Trophoblast cell (in vitro differentiated cells and primary cell): ENCODE data around the gene SPATS2.

Source experiments
- DNase-seq, 2 donors: peaks; one replicate each; pipeline ENCODE4 v3.0.0-alpha.2; 2016
- H2AFZ ChIP-seq: 2 replicates; pipeline ENCODE4 v1.6.1; 2013; ENCODE audit warnings: low read length, moderate library complexity, mild to moderate bottlenecking; ENCODE audit not compliant: insufficient read depth, poor library complexity
- H2AK5ac ChIP-seq: 2 replicates; pipeline ENCODE4 v1.6.1; 2013; ENCODE audit warnings: mild to moderate bottlenecking, low read length
- H2BK120ac ChIP-seq: 2 replicates; pipeline ENCODE4 v1.6.1; 2013; ENCODE audit warnings: low read length, mild to moderate bottlenecking, moderate library complexity; ENCODE audit not compliant: insufficient read depth, poor library complexity
- H2BK12ac ChIP-seq: 2 replicates; pipeline ENCODE4 v1.6.1; 2013; ENCODE audit warnings: mild to moderate bottlenecking, low read length, moderate library complexity
- H2BK5ac ChIP-seq: 2 replicates; pipeline ENCODE4 v1.6.1; 2013; ENCODE audit warnings: low read length, low read depth, moderate library complexity, mild to moderate bottlenecking; ENCODE audit not compliant: poor library complexity
- H3K14ac ChIP-seq: 2 replicates; pipeline ENCODE4 v1.6.1; 2013; ENCODE audit warnings: mild to moderate bottlenecking, low read length
- H3K18ac ChIP-seq: 2 replicates; pipeline ENCODE4 v1.6.1; 2013; ENCODE audit warnings: mild to moderate bottlenecking, low read length
- H3K23ac ChIP-seq: 2 replicates; pipeline ENCODE4 v1.6.1; 2013; ENCODE audit warnings: low read length
- H3K27ac ChIP-seq: 2 replicates; pipeline ENCODE4 v1.5.1; 2013; ENCODE audit warnings: low read depth, mild to moderate bottlenecking, inconsistent platforms, low read length, moderate library complexity
- H3K27me3 ChIP-seq: 2 replicates; pipeline ENCODE4 v1.6.1; 2013; ENCODE audit warnings: inconsistent platforms, mild to moderate bottlenecking, low read length, moderate library complexity; ENCODE audit not compliant: insufficient read depth
- H3K36me3 ChIP-seq, 2 experiments: 1 replicate in 1 of 2; 2 replicates in 1 of 2; pipeline ENCODE4 v1.6.1; 2013; ENCODE audit warnings: low read length in 2 of 2, mild to moderate bottlenecking in 2 of 2, moderate library complexity in 1 of 2; ENCODE audit not compliant: insufficient read depth in 2 of 2, control insufficient read depth in 1 of 2
- H3K4ac ChIP-seq: 2 replicates; pipeline ENCODE4 v1.6.1; 2013; ENCODE audit warnings: low read depth, mild to moderate bottlenecking, low read length, moderate library complexity
- H3K4me1 ChIP-seq, 2 experiments: 1 replicate in 1 of 2; 2 replicates in 1 of 2; pipeline ENCODE4 v1.6.1; 2013; ENCODE audit warnings: low read length in 2 of 2, mild to moderate bottlenecking in 2 of 2, moderate library complexity in 1 of 2; ENCODE audit not compliant: insufficient read depth in 2 of 2, control insufficient read depth in 1 of 2
- H3K4me2 ChIP-seq: 2 replicates; pipeline ENCODE4 v1.6.1; 2013; ENCODE audit warnings: inconsistent platforms, mild to moderate bottlenecking, low read length, moderate library complexity
- H3K4me3 ChIP-seq: 2 replicates; pipeline ENCODE4 v1.5.1; 2013; ENCODE audit warnings: mild to moderate bottlenecking, low read depth, low read length, inconsistent platforms
- H3K79me1 ChIP-seq: one replicate; pipeline ENCODE4 v1.6.1; 2013; ENCODE audit warnings: low read length
- H3K79me2 ChIP-seq: 2 replicates; pipeline ENCODE4 v1.6.1; 2013; ENCODE audit warnings: low read length, mild to moderate bottlenecking; ENCODE audit not compliant: control insufficient read depth, insufficient read depth, poor library complexity
- H3K9ac ChIP-seq: 2 replicates; pipeline ENCODE4 v1.6.1; 2013; ENCODE audit warnings: mild to moderate bottlenecking, low read length
- H3K9me3 ChIP-seq: 2 replicates; pipeline ENCODE4 v1.6.1; 2013; ENCODE audit warnings: low read depth, mild to moderate bottlenecking, control low read depth, inconsistent platforms, low read length; ENCODE audit not compliant: insufficient read depth
- H4K12ac ChIP-seq: 2 replicates; pipeline ENCODE4 v1.6.1; 2013; ENCODE audit warnings: low read depth, mild to moderate bottlenecking, low read length, moderate library complexity
- H4K8ac ChIP-seq: 2 replicates; pipeline ENCODE4 v1.6.1; 2013; ENCODE audit warnings: low read depth, mild to moderate bottlenecking, low read length, moderate library complexity
- H4K91ac ChIP-seq: one replicate; pipeline ENCODE4 v1.6.1; 2013; ENCODE audit warnings: low read depth, mild to moderate bottlenecking, low read length, moderate library complexity
- WGBS: extraction: QIAGEN DNeasy Blood & Tissue Kit; methylation state at CpG from one replicate; pipeline ENCODE4 v1.1.7; 2013; ENCODE audit warnings: missing lambda C conversion rate; ENCODE audit not compliant: insufficient read length, insufficient coverage; ENCODE audit errors: extremely low coverage; 5-methylcytosine and 5-hydroxymethylcytosine counted together

The SPATS2 gene

DNA sequence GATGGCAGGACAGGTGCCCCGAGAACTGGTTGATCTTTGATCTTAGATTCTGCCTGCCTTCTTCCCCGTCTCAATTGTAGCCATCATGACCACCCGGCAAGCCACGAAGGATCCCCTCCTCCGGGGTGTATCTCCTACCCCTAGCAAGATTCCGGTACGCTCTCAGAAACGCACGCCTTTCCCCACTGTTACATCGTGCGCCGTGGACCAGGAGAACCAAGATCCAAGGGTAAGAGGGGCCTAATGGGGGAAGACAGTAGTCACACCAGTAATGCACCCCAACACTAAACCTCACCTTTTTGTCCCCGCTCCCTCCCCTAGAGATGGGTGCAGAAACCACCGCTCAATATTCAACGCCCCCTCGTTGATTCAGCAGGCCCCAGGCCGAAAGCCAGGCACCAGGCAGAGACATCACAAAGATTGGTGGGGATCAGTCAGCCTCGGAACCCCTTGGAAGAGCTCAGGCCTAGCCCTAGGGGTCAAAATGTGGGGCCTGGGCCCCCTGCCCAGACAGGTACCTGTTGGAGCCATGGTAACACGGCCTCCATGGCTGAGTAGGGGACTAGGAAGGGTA is 43.7 kb upstream of the SPATS2 start:
- peak overlapping the region; percentile 15 for H2BK120ac ChIP-seq
- H3K4me2 ChIP-seq = peak overlapping the region; percentile 88
- peaks cover 11 to 13% of the 10 kb centered on the region in 2 experiments for H3K4me1 ChIP-seq
- no peak overlapping the region for H2AK5ac ChIP-seq
- peaks cover 5% of the 10 kb centered on the region for H3K79me1 ChIP-seq
- H2BK5ac ChIP-seq = no peak overlapping the region
- peak overlapping the region; percentile 73 for H3K4ac ChIP-seq
- no peaks in the 10 kb centered on the region for H3K9me3 ChIP-seq
- H3K4me3 ChIP-seq = peak overlapping the region; percentile 84
- peak overlapping the region; percentile 72 for H4K8ac ChIP-seq
- no peak overlapping the region for H3K27ac ChIP-seq
- DNase-seq = no peak
- no CpG with 5 or more reads among the region's 19 CpGs for WGBS
- H3K23ac ChIP-seq = no peak overlapping the region
- no peak overlapping the region for H2BK12ac ChIP-seq
- H4K12ac ChIP-seq = peak overlapping the region; percentile 64
- H3K27me3 ChIP-seq = no peaks in the 10 kb centered on the region
- H3K9ac ChIP-seq = peak overlapping the region; percentile 82
- peak overlapping the region; percentile 67 for H3K14ac ChIP-seq
- H2AFZ ChIP-seq = peak overlapping the region; percentile 94
- peaks cover 15 to 19% of the 10 kb centered on the region in 2 experiments for H3K36me3 ChIP-seq
- H3K18ac ChIP-seq = peak overlapping the region; percentile 26
- peaks cover 2% of the 10 kb centered on the region for H3K79me2 ChIP-seq
- peak overlapping the region; percentile 51 for H4K91ac ChIP-seq

DNA sequence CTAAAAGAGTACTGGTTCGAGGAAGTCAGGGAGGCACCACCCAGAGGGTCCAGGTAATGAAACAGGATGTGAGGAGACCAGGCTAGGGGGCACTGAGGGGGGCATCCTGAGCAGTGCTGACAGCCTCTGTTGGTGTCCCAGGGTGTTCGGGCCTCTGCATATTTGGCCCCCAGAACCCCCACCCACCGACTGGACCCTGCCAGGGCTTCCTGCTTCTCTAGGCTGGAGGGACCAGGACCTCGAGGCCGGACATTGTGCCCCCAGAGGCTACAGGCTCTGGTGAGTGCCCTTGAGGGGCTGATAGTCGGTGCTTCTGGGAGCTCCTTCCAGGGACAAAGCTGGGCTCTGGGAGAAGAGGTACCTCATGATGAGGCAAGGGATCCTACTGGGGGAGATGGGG is 41.7 kb upstream of the SPATS2 start:
- no peaks in the 10 kb centered on the region for H3K27me3 ChIP-seq
- H3K23ac ChIP-seq = no peak overlapping the region
- no peak overlapping the region for H4K8ac ChIP-seq
- H3K4me2 ChIP-seq = no peak overlapping the region
- no peak overlapping the region for H3K9ac ChIP-seq
- no peak overlapping the region for H3K18ac ChIP-seq
- H3K79me2 ChIP-seq = peaks cover 2% of the 10 kb centered on the region
- H4K91ac ChIP-seq = no peak overlapping the region
- no peak overlapping the region for H2BK5ac ChIP-seq
- no peak for DNase-seq
- H3K4ac ChIP-seq = no peak overlapping the region
- H4K12ac ChIP-seq = no peak overlapping the region
- no peak overlapping the region for H2AK5ac ChIP-seq
- no peak overlapping the region for H2AFZ ChIP-seq
- no peak overlapping the region for H2BK12ac ChIP-seq
- H3K4me1 ChIP-seq = peaks cover 11 to 13% of the 10 kb centered on the region in 2 experiments
- no peak overlapping the region for H2BK120ac ChIP-seq
- no peak overlapping the region for H3K4me3 ChIP-seq
- H3K14ac ChIP-seq = no peak overlapping the region
- H3K27ac ChIP-seq = no peak overlapping the region
- H3K36me3 ChIP-seq = peaks cover 33 to 35% of the 10 kb centered on the region in 2 experiments
- WGBS = no CpG with 5 or more reads among the region's 6 CpGs
- peaks cover 2% of the 10 kb centered on the region for H3K9me3 ChIP-seq
- peaks cover 5% of the 10 kb centered on the region for H3K79me1 ChIP-seq

DNA sequence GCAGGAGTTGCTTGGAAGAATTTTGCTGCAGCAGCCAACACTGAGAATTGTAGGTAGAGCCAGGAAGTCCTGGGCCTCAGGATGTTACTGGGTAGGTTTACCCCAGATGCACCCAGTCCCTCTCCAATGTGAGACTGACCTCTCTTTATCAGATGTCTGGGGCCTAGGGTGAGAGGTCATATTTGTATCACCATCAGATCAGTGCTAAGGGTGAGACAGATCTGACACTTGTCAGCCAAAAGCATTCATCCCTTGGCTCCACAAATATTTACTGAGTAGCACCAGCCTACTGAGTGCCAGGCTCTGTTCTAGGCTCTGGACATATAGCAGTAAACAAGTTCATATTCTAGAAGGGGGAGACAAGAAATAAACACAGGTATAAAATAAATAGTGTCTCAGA is 39.9 kb upstream of the SPATS2 start:
- H2BK5ac ChIP-seq = no peak overlapping the region
- H2AK5ac ChIP-seq = no peak overlapping the region
- no peak overlapping the region for H3K4ac ChIP-seq
- no peak overlapping the region for H4K91ac ChIP-seq
- peaks cover 2% of the 10 kb centered on the region for H3K9me3 ChIP-seq
- no peak overlapping the region for H3K4me2 ChIP-seq
- no peak overlapping the region for H3K14ac ChIP-seq
- no peak overlapping the region for H3K27ac ChIP-seq
- H2BK120ac ChIP-seq = no peak overlapping the region
- peaks cover 2% of the 10 kb centered on the region for H3K79me2 ChIP-seq
- no peak overlapping the region for H3K18ac ChIP-seq
- peaks cover 44% of the 10 kb centered on the region in 2 experiments for H3K36me3 ChIP-seq
- H3K9ac ChIP-seq = no peak overlapping the region
- peaks cover 6 to 9% of the 10 kb centered on the region in 2 experiments for H3K4me1 ChIP-seq
- no peak for DNase-seq
- no peaks in the 10 kb centered on the region for H3K27me3 ChIP-seq
- no peak overlapping the region for H3K23ac ChIP-seq
- H4K12ac ChIP-seq = no peak overlapping the region
- H2BK12ac ChIP-seq = no peak overlapping the region
- H3K79me1 ChIP-seq = peaks cover 5% of the 10 kb centered on the region
- H4K8ac ChIP-seq = no peak overlapping the region
- H2AFZ ChIP-seq = no peak overlapping the region
- H3K4me3 ChIP-seq = no peak overlapping the region

DNA sequence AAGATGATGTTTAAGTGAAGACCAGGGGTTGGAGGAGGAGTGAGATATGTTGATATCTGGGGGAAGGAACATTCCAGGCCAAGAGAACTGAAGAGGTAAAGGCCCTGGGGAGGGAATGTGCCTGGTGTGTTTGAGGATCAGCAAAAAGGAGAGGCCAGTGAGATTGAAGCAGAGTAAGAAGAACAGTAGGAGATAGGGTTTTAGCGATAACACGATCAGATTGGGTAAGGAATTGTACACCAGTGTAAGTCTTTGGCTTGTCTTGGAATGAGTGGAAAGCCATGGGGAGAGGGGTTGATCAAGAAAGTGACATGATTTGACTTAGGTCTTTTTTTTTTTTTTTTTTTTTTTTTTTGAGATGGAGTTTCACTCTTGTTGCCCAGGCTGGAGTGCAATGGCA is 39.4 kb upstream of the SPATS2 start:
- WGBS = no CpG with 5 or more reads among the region's 2 CpGs
- Histone ChIP-seq H2AK5ac (no peak overlapping the region), H4K8ac (no peak overlapping the region), H4K91ac (no peak overlapping the region), H3K4ac (no peak overlapping the region), H3K14ac (no peak overlapping the region), H4K12ac (no peak overlapping the region), H3K27ac (no peak overlapping the region), H2BK120ac (no peak overlapping the region), H3K36me3 (peaks cover 44% of the 10 kb centered on the region in 2 experiments), H2AFZ (no peak overlapping the region), H3K27me3 (no peaks in the 10 kb centered on the region), H3K23ac (no peak overlapping the region), H3K4me2 (no peak overlapping the region), H3K9me3 (peaks cover 2% of the 10 kb centered on the region), H3K4me3 (no peak overlapping the region), H3K79me1 (peaks cover 3% of the 10 kb centered on the region), H2BK12ac (no peak overlapping the region), H3K18ac (no peak overlapping the region), H2BK5ac (no peak overlapping the region), H3K9ac (no peak overlapping the region), H3K4me1 (peaks cover 6 to 8% of the 10 kb centered on the region in 2 experiments), H3K79me2 (no peaks in the 10 kb centered on the region)
- no peak for DNase-seq
